A549 (cell line): ENCODE measurements around the gene LAT. TPM values are rescaled to one million over a fixed set of nuclear protein-coding genes. Genes with fewer than 3 reads are reported as not detected.

ENCODE experiments used
- ATAC-seq, 2 experiments: fragments of 200-7000 bp in 1 of 2; fragments of >200 bp in 1 of 2; cut with Nextera tagmentation in 1 of 2; cut with Tn5 transposase in 1 of 2; 3 replicates each; pipeline versions ENCODE4 v1.8.0 to v1.9.1; 2018 to 2020; ENCODE audit warnings: mild to moderate bottlenecking in 1 of 2, moderate library complexity in 1 of 2
- CTCF ChIA-PET: fragments of 300-600 bp; sonication (Branson Sonifier 250); formaldehyde crosslinking; extraction: SDS; loops from one replicate; lab custom pipeline; 2021; ENCODE audit warnings: antibody characterized with exemption, inconsistent platforms; lab: Yijun Ruan, JAX
- POLR2A ChIA-PET: fragments of 350-600 bp; formaldehyde crosslinking; extraction: SDS; loops from one replicate; lab custom pipeline; 2021; ENCODE audit warnings: antibody characterized with exemption, inconsistent platforms; lab: Yijun Ruan, JAX
- DNase-seq, 2 experiments: peaks; one replicate each; pipeline versions ENCODE4 v3.0.0 to v3.0.0-alpha.2; 2011 to 2016; ENCODE audit warnings: low read depth in 1 of 2, low spot score in 1 of 2
- FAIRE-seq: peaks from 2 replicates; lab custom pipeline; 2011; peaks lifted over from hg19 to GRCh38; lab: Jason Lieb, UNC
- H3K27ac ChIP-seq, 2 experiments: fragments of >200 bp; sonication (Bioruptor Twin); formaldehyde crosslinking; 3 replicates each; pipeline ENCODE4 v1.5.1; 2016 to 2017
- H3K4me1 ChIP-seq: fragments of >200 bp; sonication (Bioruptor Twin); formaldehyde crosslinking; 3 replicates; pipeline ENCODE4 v1.6.1; 2016
- H3K4me2 ChIP-seq: fragments of >200 bp; sonication (Bioruptor Twin); formaldehyde crosslinking; 3 replicates; pipeline ENCODE4 v1.6.1; 2016
- H3K4me3 ChIP-seq: fragments of >200 bp; sonication (Bioruptor Twin); formaldehyde crosslinking; 3 replicates; pipeline ENCODE4 v1.5.1; 2016
- H3K9me3 ChIP-seq: fragments of >200 bp; sonication (Bioruptor Twin); formaldehyde crosslinking; 3 replicates; pipeline ENCODE4 v1.6.1; 2016
- BCL3 ChIP-seq: fragments of >200 bp; sonication (Bioruptor Twin); formaldehyde crosslinking; IDR thresholded peaks from 3 replicates; pipeline ENCODE4 v1.6.1; 2016
- BHLHE40 ChIP-seq: IDR thresholded peaks from 2 replicates; pipeline ENCODE4 v1.6.1; 2012; ENCODE audit warnings: low read depth, low read length, inconsistent platforms
- CBX2 ChIP-seq: fragments of 200-600 bp; sonication (generic); IDR thresholded peaks from 2 replicates; pipeline ENCODE4 v1.6.1; 2016; ENCODE audit warnings: low read depth, mild to moderate bottlenecking, borderline replicate concordance
- CEBPB ChIP-seq, 2 experiments: fragments of >200 bp in 1 of 2; sonication (Bioruptor Twin) in 1 of 2; formaldehyde crosslinking in 1 of 2; IDR thresholded peaks; 2 replicates each; pipeline ENCODE4 v1.6.1; 2012 to 2016
- CTCF ChIP-seq: fragments of >200 bp; sonication (Bioruptor Twin); formaldehyde crosslinking; IDR thresholded peaks from 3 replicates; pipeline ENCODE4 v1.5.1; 2016
- EHMT2 ChIP-seq: fragments of 200-600 bp; sonication (generic); IDR thresholded peaks from 2 replicates; pipeline ENCODE4 v1.6.1; 2016; ENCODE audit warnings: antibody characterized with exemption, low read depth, mild to moderate bottlenecking, moderate library complexity
- EP300 ChIP-seq, 2 experiments: fragments of >200 bp; sonication (Bioruptor Twin); formaldehyde crosslinking; IDR thresholded peaks; 2 replicates in 1 of 2; 3 replicates in 1 of 2; pipeline ENCODE4 v1.6.1; 2016 to 2017
- FOSB ChIP-seq: fragments of 250-450 bp; sonication (Bioruptor Pico); IDR thresholded peaks from 2 replicates; pipeline ENCODE4 v1.5.0; 2020; ENCODE audit warnings: mild to moderate bottlenecking, moderate library complexity
- FOSL2 ChIP-seq, 2 experiments: fragments of 450-650 bp in 1 of 2; fragments of >200 bp in 1 of 2; sonication (Bioruptor Twin) in 1 of 2; formaldehyde crosslinking; IDR thresholded peaks; 2 replicates each; pipeline versions ENCODE4 v1.5.0 to v1.6.1; 2016 to 2020; ENCODE audit warnings: mild to moderate bottlenecking in 1 of 2, moderate library complexity in 1 of 2
- FOXS1 ChIP-seq: fragments of 250-450 bp; sonication (Bioruptor Pico); IDR thresholded peaks from 2 replicates; pipeline ENCODE4 v1.5.0; 2020; ENCODE audit warnings: mild to moderate bottlenecking, moderate library complexity
- GATA3 ChIP-seq: IDR thresholded peaks from 2 replicates; pipeline ENCODE4 v1.6.1; 2012; ENCODE audit warnings: borderline replicate concordance
- HDAC2 ChIP-seq: fragments of 200-600 bp; sonication (generic); IDR thresholded peaks from 2 replicates; pipeline ENCODE4 v1.6.1; 2016
- HES2 ChIP-seq: fragments of >200 bp; sonication (Bioruptor Twin); formaldehyde crosslinking; IDR thresholded peaks from 2 replicates; pipeline ENCODE4 v1.6.1; 2016
- HOXB13 ChIP-seq: fragments of 250-450 bp; sonication (Bioruptor Pico); IDR thresholded peaks from 2 replicates; pipeline ENCODE4 v1.5.0; 2020; ENCODE audit warnings: low read depth, mild to moderate bottlenecking, moderate library complexity
- JUN ChIP-seq, 2 experiments: fragments of >200 bp; sonication (Bioruptor Twin); formaldehyde crosslinking; IDR thresholded peaks; 2 replicates in 1 of 2; 3 replicates in 1 of 2; pipeline ENCODE4 v1.6.1; 2016 to 2017
- KDM1A ChIP-seq: fragments of 200-600 bp; sonication (generic); IDR thresholded peaks from 2 replicates; pipeline ENCODE4 v1.6.1; 2016; ENCODE audit warnings: low read depth, mild to moderate bottlenecking
- MAFK ChIP-seq: fragments of 450-650 bp; IDR thresholded peaks from 2 replicates; pipeline ENCODE4 v1.6.1; 2014; ENCODE audit not compliant: partially characterized antibody
- MAZ ChIP-seq: fragments of 150-350 bp; IDR thresholded peaks from 2 replicates; pipeline ENCODE4 v1.6.1; 2014; ENCODE audit warnings: antibody characterized with exemption, low read depth, low read length, borderline replicate concordance
- NFE2L2 ChIP-seq: fragments of 150-350 bp; conservative IDR thresholded peaks from 2 replicates; pipeline ENCODE4 v1.6.1; 2014; ENCODE audit warnings: low read length
- PHF8 ChIP-seq: fragments of 200-600 bp; sonication (generic); IDR thresholded peaks from 2 replicates; pipeline ENCODE4 v1.6.1; 2016; ENCODE audit warnings: low read depth, mild to moderate bottlenecking, antibody characterized with exemption, moderate library complexity, borderline replicate concordance
- POLR2A ChIP-seq: IDR thresholded peaks from 2 replicates; pipeline ENCODE4 v1.6.1; 2012; ENCODE audit warnings: mild to moderate bottlenecking, low read length
- POLR2AphosphoS2 ChIP-seq: conservative IDR thresholded peaks from 2 replicates; pipeline ENCODE4 v1.6.1; 2012; ENCODE audit warnings: low read length, improper control_type of control experiment, inconsistent platforms
- RAD21 ChIP-seq, 2 experiments: fragments of >200 bp in 1 of 2; sonication (Bioruptor Twin) in 1 of 2; formaldehyde crosslinking in 1 of 2; IDR thresholded peaks in 1 of 2; conservative IDR thresholded peaks in 1 of 2; 2 replicates in 1 of 2; 3 replicates in 1 of 2; pipeline ENCODE4 v1.6.1; 2012 to 2018; ENCODE audit warnings: inconsistent platforms in 1 of 2
- RARB ChIP-seq: fragments of 250-450 bp; sonication (Bioruptor Pico); IDR thresholded peaks from 2 replicates; pipeline ENCODE4 v1.8.0; 2021; ENCODE audit warnings: mild to moderate bottlenecking, moderate library complexity
- RCOR1 ChIP-seq: fragments of 150-350 bp; IDR thresholded peaks from 2 replicates; pipeline ENCODE4 v1.6.1; 2014; ENCODE audit warnings: antibody characterized with exemption, low read length, low read depth
- REST ChIP-seq: fragments of 200-600 bp; sonication (generic); IDR thresholded peaks from 2 replicates; pipeline ENCODE4 v1.6.1; 2016; ENCODE audit warnings: antibody characterized with exemption, mild to moderate bottlenecking, moderate library complexity
- RNF2 ChIP-seq: fragments of 200-600 bp; sonication (generic); IDR thresholded peaks from 2 replicates; pipeline ENCODE4 v1.6.1; 2016; ENCODE audit warnings: low read depth, mild to moderate bottlenecking, antibody characterized with exemption, moderate library complexity, borderline replicate concordance
- SMC3 ChIP-seq: fragments of >200 bp; sonication (Bioruptor Twin); formaldehyde crosslinking; IDR thresholded peaks from 3 replicates; pipeline ENCODE4 v1.6.1; 2018; ENCODE audit warnings: inconsistent platforms
- TP53 ChIP-seq: fragments of 250-450 bp; sonication (Bioruptor Pico); IDR thresholded peaks from 2 replicates; pipeline ENCODE4 v1.5.0; 2021; ENCODE audit warnings: mild to moderate bottlenecking, moderate library complexity
- USF2 ChIP-seq: fragments of 450-650 bp; IDR thresholded peaks from 2 replicates; pipeline ENCODE4 v1.6.1; 2014; ENCODE audit warnings: antibody characterized with exemption
- ZC3H11A ChIP-seq: fragments of 450-650 bp; IDR thresholded peaks from 2 replicates; pipeline ENCODE4 v1.6.1; 2014; ENCODE audit warnings: antibody characterized with exemption, mild to moderate bottlenecking
- ZFP36 ChIP-seq: fragments of 450-650 bp; IDR thresholded peaks from 2 replicates; pipeline ENCODE4 v1.6.1; 2014; ENCODE audit warnings: borderline replicate concordance; ENCODE audit not compliant: partially characterized antibody
- ZNF302 ChIP-seq: fragments of 250-450 bp; sonication (Bioruptor Pico); IDR thresholded peaks from 2 replicates; pipeline ENCODE4 v1.9.0; 2021; ENCODE audit warnings: inconsistent platforms, mild to moderate bottlenecking, moderate library complexity
- WGBS: methylation state at CpG from one replicate; pipeline ENCODE4 v1.1.6; 2017; ENCODE audit errors: missing lambda C conversion rate; 5-methylcytosine and 5-hydroxymethylcytosine counted together
- polyA plus RNA-seq, 4 experiments: library from polyadenylated mRNA; depleted of rRNA in 3 of 4; stranded (reverse); fragments of >200 nt; fragmentation: RNase III in 1 of 4; extraction: RNeasy Plus Mini Kit Qiagen cat#74134 plus additional on column Dnase treatment in 1 of 4; gene quantifications; 2 replicates in 3 of 4; 3 replicates in 1 of 4; pipeline ENCODE4 v1.2.3, GENCODE V29; 2011 to 2017

Gene LAT
- polyA plus RNA-seq, 2 of the 4 experiments (the other 2 are of a cell fraction): 0.85 to 3.3 TPM

GRCh38 chr16:28974437-28975157 lies 10.3 kb upstream of the LAT start, which contains the start of gene SPNS1:
SPNS1 (plus strand) TSS chr16:28974778; CDS start chr16:28975152, 374 bp downstream.
- H3K4me1 ChIP-seq: peaks cover 9% of the 10 kb centered on the region; the same call in 2 of the 3 replicates
- POLR2A ChIA-PET: interaction anchor here (0.7 to 1.3 kb wide), 6 partner anchors 10 to 152 kb away, joined by 3 to 5 read pairs (median 3); partner anchors contain the start of genes ATXN2L, LAT and NFATC2IP
- H3K9me3 ChIP-seq: no peaks in the 10 kb centered on the region
- peak; percentile 84 to 91 for ATAC-seq
- no peak for FAIRE-seq
- peak within 1 kb of the TSS; percentile 87 to 88 for H3K27ac ChIP-seq
- CTCF ChIA-PET: interaction anchor here (0.5 to 2.6 kb wide), 16 partner anchors 8 to 750 kb away, joined by 3 to 15 read pairs (median 4); partner anchors contain the start of gene LAT
- H3K4me2 ChIP-seq: peak within 1 kb of the TSS; percentile 75
- WGBS: under 1% methylated on average over 24 of the region's 60 CpGs
- peak within 1 kb of the TSS; percentile 65 for H3K4me3 ChIP-seq
- peak; percentile 97 to 98 for DNase-seq
- no peak for TF ChIP-seq RNF2
- TF ChIP-seq REST: 0 out of 2 replicates have a peak, but pooled peaks have one; percentile 42
- TF ChIP-seq ZNF302: no peak
- no peak for TF ChIP-seq CBX2
- TF ChIP-seq CEBPB (IDR thresholded peaks at IDR 0.05): peak in 1 of 2 experiments; percentile 15; a peak in 1 of 4 replicates
- no peak for TF ChIP-seq MAFK
- TF ChIP-seq FOXS1 (CRISPR knock-in tag): no peak
- no peak for TF ChIP-seq KDM1A
- no peak for TF ChIP-seq HOXB13
- TF ChIP-seq HES2: no peak
- TF ChIP-seq MAZ: no peak
- peak; percentile 100 for TF ChIP-seq USF2
- no peak for TF ChIP-seq TP53 (CRISPR knock-in tag)
- TF ChIP-seq EP300 (IDR thresholded peaks at IDR 0.05): no peak; a peak in 1 of 5 replicates
- peak; percentile 98 for TF ChIP-seq HDAC2
- peak; percentile 77; the same call in 2 of the 3 replicates for TF ChIP-seq BCL3
- TF ChIP-seq NFE2L2: no peak
- TF ChIP-seq EHMT2: no peak
- no peak for TF ChIP-seq ZFP36
- no peak for TF ChIP-seq FOSB (CRISPR knock-in tag)
- peak; percentile 76 for TF ChIP-seq PHF8
- peak; percentile 70; the same call in 1 of the 2 replicates for TF ChIP-seq BHLHE40
- TF ChIP-seq FOSL2 (IDR thresholded peaks at IDR 0.05): no peak
- TF ChIP-seq FOSL2 (CRISPR knock-in tag; IDR thresholded peaks at IDR 0.05): peak; percentile 42; the same call in 1 of the 2 replicates
- TF ChIP-seq CTCF: no peak
- no peak for TF ChIP-seq SMC3
- TF ChIP-seq POLR2AphosphoS2: no peak
- TF ChIP-seq POLR2A: peak; percentile 69
- TF ChIP-seq JUN (IDR thresholded peaks at IDR 0.05): peak; percentile 78 to 92; a peak in 4 of 5 replicates
- TF ChIP-seq RARB (CRISPR knock-in tag): no peak
- no peak for TF ChIP-seq ZC3H11A
- TF ChIP-seq RCOR1: no peak
- peak; percentile 67 for TF ChIP-seq GATA3
- TF ChIP-seq RAD21 (conservative IDR thresholded peaks at IDR 0.05 in 1 of 2, IDR thresholded peaks at IDR 0.05 in 1 of 2): no peak
